ENCODE results near the gene SLC25A29. TPM values are rescaled to one million over a fixed set of nuclear protein-coding genes. Genes with fewer than 3 reads are reported as not detected.

Gene SLC25A29
- total and polyA plus RNA-seq, 2 of the 13 experiments (the other 11 are each of a cell fraction or from before 2014, with no cell fraction given): 12.2 to 17.2 TPM

- Histone ChIP-seq H2AFZ (ENCODE audit: low read length) (no peak overlapping the region), H3K27ac (ENCODE audit: extremely low read length, insufficient read depth, low read length) (no peak overlapping the region), H3K27me3 (ENCODE audit: control insufficient read depth in 1 of 2, insufficient read depth in 2 of 2, low read length in 2 of 2) (peaks cover 0 to 2% of the 10 kb centered on the region in 2 experiments; a peak in 1 of 5 replicates), H3K9me3 (ENCODE audit: low read length) (no peaks in the 10 kb centered on the region), H3K4me2 (ENCODE audit: low read depth, low read length) (no peak overlapping the region), H3K79me2 (ENCODE audit: insufficient read depth, low read length) (no peaks in the 10 kb centered on the region), H3K36me3 (replicated peaks in 1 of 2; ENCODE audit: control insufficient read depth in 1 of 2, insufficient read depth in 2 of 2, low read length in 2 of 2) (no peaks in the 10 kb centered on the region), H4K20me1 (ENCODE audit: insufficient read depth, low read length) (no peaks in the 10 kb centered on the region), H3K4me3 (replicated peaks in 1 of 3; ENCODE audit: insufficient read depth in 1 of 3, low read depth in 2 of 3, low read length in 3 of 3) (no peak overlapping the region), H3K9ac (ENCODE audit: insufficient read depth, low read depth, low read length) (no peak overlapping the region), H3K4me1 (ENCODE audit: insufficient read depth, low read length) (peaks cover 72% of the 10 kb centered on the region)
- in situ Hi-C loops (cut with HindIII; ENCODE audit: extremely low pct_ligation_motif_present, low pct_unique_long_range_greater_than_20kb): no loop called here
- TF ChIP-seq ZNF232 (CRISPR knock-in tag; IDR thresholded peaks at IDR 0.05; ENCODE audit: borderline replicate concordance) (no peak), ZHX1 (CRISPR knock-in tag; IDR thresholded peaks at IDR 0.05; ENCODE audit: low read depth) (no peak), ZNF761 (CRISPR knock-in tag; conservative IDR thresholded peaks at IDR 0.05) (no peak), TGIF2 (CRISPR knock-in tag; IDR thresholded peaks at IDR 0.05) (no peak), DPF2 (CRISPR knock-in tag; IDR thresholded peaks at IDR 0.05; ENCODE audit: borderline replicate concordance, low read depth) (no peak), ZNF251 (CRISPR knock-in tag; IDR thresholded peaks at IDR 0.05) (no peak), ZBTB3 (CRISPR knock-in tag; IDR thresholded peaks at IDR 0.05; ENCODE audit: borderline replicate concordance, low read depth) (no peak)
- TF ChIP-seq, protein P1, sequence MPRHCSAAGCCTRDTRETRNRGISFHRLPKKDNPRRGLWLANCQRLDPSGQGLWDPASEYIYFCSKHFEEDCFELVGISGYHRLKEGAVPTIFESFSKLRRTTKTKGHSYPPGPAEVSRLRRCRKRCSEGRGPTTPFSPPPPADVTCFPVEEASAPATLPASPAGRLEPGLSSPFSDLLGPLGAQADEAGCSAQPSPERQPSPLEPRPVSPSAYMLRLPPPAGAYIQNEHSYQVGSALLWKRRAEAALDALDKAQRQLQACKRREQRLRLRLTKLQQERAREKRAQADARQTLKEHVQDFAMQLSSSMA (CRISPR knock-in tag; IDR thresholded peaks at IDR 0.05): no peak
- CTCF ChIA-PET (ENCODE audit: low intra/inter-chr PET ratio, low total read pairs): no interaction called here
- ATAC-seq (no peak), DNase-seq (ENCODE audit: low spot score) (no peak), FAIRE-seq (no peak)
- intact Hi-C loops (cut with micrococcal nuclease; ENCODE audit: unreplicated experiment): no loop called here
- no TSS peak for BruUV-seq (replicated peaks)
- POLR2A ChIA-PET: no interaction called here
- 95% methylated on average over 19 of the region's 24 CpGs for WGBS (ENCODE audit: low lambda C conversion rate)
These were observed 20.9 kb upstream of the SLC25A29 start for GRCh38 chr14:100327128-100327527.
